Mesenchymal stem cell (in vitro differentiated cells and primary cell): Measurements from ENCODE around the gene ASIC4.

Source experiments
- DNase-seq: peaks from one replicate; pipeline ENCODE4 v3.0.0-alpha.2; 2013
- H2AFZ ChIP-seq: one replicate; pipeline ENCODE4 v1.6.1; 2013; ENCODE audit warnings: low read depth, mild to moderate bottlenecking, control low read depth, inconsistent platforms, low read length, moderate library complexity
- H2AK5ac ChIP-seq: 2 replicates; pipeline ENCODE4 v1.6.1; 2013; ENCODE audit warnings: low read length, moderate library complexity, mild to moderate bottlenecking, inconsistent platforms; ENCODE audit not compliant: severe bottlenecking
- H2BK120ac ChIP-seq: one replicate; pipeline ENCODE4 v1.6.1; 2013; ENCODE audit warnings: low read depth, mild to moderate bottlenecking, inconsistent platforms, low read length, moderate library complexity
- H2BK12ac ChIP-seq, 2 experiments: one replicate each; pipeline ENCODE4 v1.6.1; 2013; ENCODE audit warnings: inconsistent platforms in 2 of 2, low read length in 2 of 2, mild to moderate bottlenecking in 2 of 2, moderate library complexity in 2 of 2, control low read depth in 1 of 2
- H2BK15ac ChIP-seq: one replicate; pipeline ENCODE4 v1.6.1; 2013; ENCODE audit warnings: mild to moderate bottlenecking, low read depth, inconsistent platforms; ENCODE audit not compliant: poor library complexity, severe bottlenecking
- H2BK5ac ChIP-seq: 2 replicates; pipeline ENCODE4 v1.6.1; 2013; ENCODE audit warnings: low read depth, mild to moderate bottlenecking, low read length, control low read depth, inconsistent platforms; ENCODE audit not compliant: poor library complexity, severe bottlenecking
- H3K14ac ChIP-seq, 2 experiments: one replicate each; pipeline ENCODE4 v1.6.1; 2013; ENCODE audit warnings: inconsistent platforms in 2 of 2, low read length in 2 of 2, control low read depth in 1 of 2, mild to moderate bottlenecking in 1 of 2, moderate library complexity in 1 of 2
- H3K18ac ChIP-seq, 2 experiments: one replicate each; pipeline ENCODE4 v1.6.1; 2013; ENCODE audit warnings: inconsistent platforms in 2 of 2, low read length in 2 of 2, control low read depth in 1 of 2, low read depth in 1 of 2, mild to moderate bottlenecking in 1 of 2
- H3K23ac ChIP-seq, 2 experiments: one replicate each; pipeline ENCODE4 v1.6.1; 2013; ENCODE audit warnings: inconsistent platforms in 2 of 2, low read length in 2 of 2, mild to moderate bottlenecking in 2 of 2, moderate library complexity in 2 of 2, control low read depth in 1 of 2
- H3K27ac ChIP-seq: 2 replicates; pipeline ENCODE4 v1.5.1; 2013; ENCODE audit warnings: mild to moderate bottlenecking, moderate library complexity, low read length, control low read depth, inconsistent platforms; ENCODE audit not compliant: poor library complexity, severe bottlenecking
- H3K27me3 ChIP-seq, 2 experiments: 2 replicates each; pipeline versions ENCODE4 v1.6.1 to v1.7.0; 2013; ENCODE audit warnings: low read length in 2 of 2, mild to moderate bottlenecking in 2 of 2, moderate library complexity in 2 of 2, control low read depth in 1 of 2, inconsistent platforms in 1 of 2; ENCODE audit not compliant: control insufficient read depth in 1 of 2, insufficient read depth in 1 of 2
- H3K36me3 ChIP-seq, 2 experiments: 2 replicates each; pipeline versions ENCODE4 v1.6.1 to v1.7.0; 2013; ENCODE audit warnings: low read length in 2 of 2, control low read depth in 1 of 2, inconsistent platforms in 1 of 2, low read depth in 1 of 2, mild to moderate bottlenecking in 1 of 2; ENCODE audit not compliant: insufficient read depth in 2 of 2, control insufficient read depth in 1 of 2
- H3K4ac ChIP-seq, 2 experiments: one replicate each; pipeline ENCODE4 v1.6.1; 2013; ENCODE audit warnings: inconsistent platforms in 2 of 2, low read length in 2 of 2, mild to moderate bottlenecking in 2 of 2, moderate library complexity in 2 of 2, control low read depth in 1 of 2, low read depth in 1 of 2
- H3K4me1 ChIP-seq: 2 replicates; pipeline ENCODE4 v1.6.1; 2013; ENCODE audit warnings: low read depth, low read length, control low read depth; ENCODE audit not compliant: control insufficient read depth, insufficient read depth
- H3K4me2 ChIP-seq: 2 replicates; pipeline ENCODE4 v1.6.1; 2013; ENCODE audit warnings: low read length, mild to moderate bottlenecking, inconsistent platforms; ENCODE audit not compliant: poor library complexity, severe bottlenecking
- H3K4me3 ChIP-seq, 2 experiments: 2 replicates each; pipeline versions ENCODE4 v1.5.1 to v1.7.0; 2013; ENCODE audit warnings: low read length in 2 of 2, mild to moderate bottlenecking in 2 of 2, control low read depth in 1 of 2, low read depth in 1 of 2; ENCODE audit not compliant: insufficient read depth in 1 of 2
- H3K79me1 ChIP-seq: replicated peaks from 2 replicates; pipeline ENCODE4 v1.6.1; 2013; ENCODE audit warnings: mild to moderate bottlenecking, control low read depth, low read length, inconsistent platforms; ENCODE audit not compliant: poor library complexity, severe bottlenecking
- H3K9ac ChIP-seq: 2 replicates; pipeline ENCODE4 v1.7.0; 2013; ENCODE audit warnings: mild to moderate bottlenecking, low read length, moderate library complexity
- H3K9me3 ChIP-seq: 2 replicates; pipeline ENCODE4 v1.7.0; 2013; ENCODE audit warnings: mild to moderate bottlenecking, low read length; ENCODE audit not compliant: control insufficient read depth
- H4K8ac ChIP-seq: one replicate; pipeline ENCODE4 v1.6.1; 2013; ENCODE audit warnings: inconsistent platforms, mild to moderate bottlenecking, low read length, moderate library complexity
- H4K91ac ChIP-seq: one replicate; pipeline ENCODE4 v1.6.1; 2013; ENCODE audit warnings: mild to moderate bottlenecking, low read length, inconsistent platforms
- WGBS: methylation state at CpG from one replicate; pipeline ENCODE4 v1.1.7; 2013; ENCODE audit warnings: mixed read lengths; 5-methylcytosine and 5-hydroxymethylcytosine counted together

The ASIC4 gene

GRCh38 chr2:219574484-219575311 lies 60.4 kb downstream of the ASIC4 start:
- no peak overlapping the region for H2AFZ ChIP-seq
- no peak for DNase-seq
- H3K9ac ChIP-seq = no peak overlapping the region
- H3K14ac ChIP-seq = peak overlapping the region in 1 of 2 experiments; percentile 7
- no peak overlapping the region for H3K18ac ChIP-seq
- WGBS = 90% methylated on average over 22 of the region's 22 CpGs
- no peak overlapping the region for H3K4ac ChIP-seq
- H3K79me1 ChIP-seq = peaks cover 6% of the 10 kb centered on the region
- no peak overlapping the region for H3K4me2 ChIP-seq
- H4K91ac ChIP-seq = no peak overlapping the region
- no peak overlapping the region for H4K8ac ChIP-seq
- no peak overlapping the region for H3K27ac ChIP-seq
- H3K36me3 ChIP-seq = peaks cover 0 to 2% of the 10 kb centered on the region in 2 experiments
- H2BK15ac ChIP-seq = no peak overlapping the region
- no peak overlapping the region for H3K4me3 ChIP-seq
- H3K4me1 ChIP-seq = peaks cover 22% of the 10 kb centered on the region
- H2BK120ac ChIP-seq = no peak overlapping the region
- no peak overlapping the region for H3K23ac ChIP-seq
- no peak overlapping the region for H2BK5ac ChIP-seq
- H2AK5ac ChIP-seq = no peak overlapping the region
- H2BK12ac ChIP-seq = no peak overlapping the region
- H3K9me3 ChIP-seq = no peaks in the 10 kb centered on the region
- peaks cover 36 to 43% of the 10 kb centered on the region in 2 experiments for H3K27me3 ChIP-seq

- WGBS = 85% methylated on average over 6 of the region's 6 CpGs
- no peak overlapping the region for H4K8ac ChIP-seq
Measured at GRCh38 chr2:219575566-219576504, 61.6 kb downstream of the ASIC4 start.

GRCh38 chr2:219576505-219577388 lies 62.5 kb downstream of the ASIC4 start:
- H2BK5ac ChIP-seq = no peak overlapping the region
- no peak overlapping the region for H4K91ac ChIP-seq
- no peak overlapping the region for H3K4ac ChIP-seq
- H2BK120ac ChIP-seq = no peak overlapping the region
- peaks cover 11% of the 10 kb centered on the region for H3K4me1 ChIP-seq
- H3K27ac ChIP-seq = no peak overlapping the region
- H3K9me3 ChIP-seq = no peaks in the 10 kb centered on the region
- WGBS = 25% methylated on average over 13 of the region's 15 CpGs
- H3K9ac ChIP-seq = no peak overlapping the region
- no peak overlapping the region for H2BK12ac ChIP-seq
- no peak overlapping the region for H3K14ac ChIP-seq
- H4K8ac ChIP-seq = no peak overlapping the region
- H3K4me2 ChIP-seq = peak overlapping the region; percentile 32
- no peak overlapping the region for H3K4me3 ChIP-seq
- H3K23ac ChIP-seq = no peak overlapping the region
- H3K36me3 ChIP-seq = no peaks in the 10 kb centered on the region
- H2BK15ac ChIP-seq = no peak overlapping the region
- DNase-seq = peak; percentile 37
- H3K27me3 ChIP-seq = peaks cover 36 to 43% of the 10 kb centered on the region in 2 experiments
- no peak overlapping the region for H2AK5ac ChIP-seq
- no peaks in the 10 kb centered on the region for H3K79me1 ChIP-seq
- H2AFZ ChIP-seq = no peak overlapping the region
- no peak overlapping the region for H3K18ac ChIP-seq

More at GRCh38 chr2:219575566-219576504, 61.6 kb downstream of the ASIC4 start:
- no peak overlapping the region for H4K91ac ChIP-seq
- no peak overlapping the region for H3K14ac ChIP-seq
- DNase-seq = no peak
- H3K18ac ChIP-seq = no peak overlapping the region
- H3K4me3 ChIP-seq = no peak overlapping the region
- no peak overlapping the region for H2AFZ ChIP-seq
- no peak overlapping the region for H3K27ac ChIP-seq
- H3K4me1 ChIP-seq = peaks cover 14% of the 10 kb centered on the region
- no peak overlapping the region for H2AK5ac ChIP-seq
- no peak overlapping the region for H2BK5ac ChIP-seq
- H2BK120ac ChIP-seq = no peak overlapping the region
- no peak overlapping the region for H3K4ac ChIP-seq
- no peak overlapping the region for H3K9ac ChIP-seq
- H3K4me2 ChIP-seq = no peak overlapping the region
- no peak overlapping the region for H3K23ac ChIP-seq
- peaks cover 36 to 43% of the 10 kb centered on the region in 2 experiments for H3K27me3 ChIP-seq
- no peak overlapping the region for H2BK12ac ChIP-seq
- H3K36me3 ChIP-seq = no peaks in the 10 kb centered on the region
- H2BK15ac ChIP-seq = no peak overlapping the region
- no peaks in the 10 kb centered on the region for H3K9me3 ChIP-seq
- H3K79me1 ChIP-seq = no peaks in the 10 kb centered on the region
